ENCODE data around the gene MTMR6. TPM values are rescaled to one million over a fixed set of nuclear protein-coding genes. Genes with fewer than 3 reads are reported as not detected.

The MTMR6 gene
- total RNA-seq, 1 experiment from 2014 or later = 27.4 TPM

DNA sequence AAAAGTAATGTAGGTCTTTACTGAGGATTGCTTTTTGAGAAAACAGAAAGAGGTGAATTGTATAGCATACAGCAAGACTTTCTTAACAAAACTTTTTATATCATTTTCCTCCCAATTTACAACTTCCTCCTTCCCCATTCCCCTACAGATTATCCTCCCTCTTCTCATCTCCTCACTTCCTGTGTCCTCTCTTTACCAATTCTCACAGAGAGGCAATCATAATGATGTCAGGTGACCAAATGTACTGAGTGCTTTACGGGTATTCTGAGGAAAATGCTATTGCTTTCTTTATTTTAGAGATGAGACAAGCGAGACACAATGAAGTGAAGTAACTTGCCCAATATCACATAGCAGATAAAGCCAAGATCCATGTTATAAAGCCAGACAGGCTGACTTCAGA, 1.7 kb upstream of the MTMR6 start:
- H3K9ac ChIP-seq (ENCODE audit: low read length) = no peak overlapping the region
- H3K27ac ChIP-seq (ENCODE audit: low read length) = no peak overlapping the region
- peak; percentile 44 for DNase-seq
- H3K4me2 ChIP-seq (ENCODE audit: low read depth, low read length, poor library complexity, severe bottlenecking) = peak overlapping the region; percentile 5
- no peaks in the 10 kb centered on the region for H3K9me3 ChIP-seq (ENCODE audit: low read length)
- H2AFZ ChIP-seq (ENCODE audit: low read length) = peak overlapping the region; percentile 65
- H3K27me3 ChIP-seq (ENCODE audit: low read length) = no peaks in the 10 kb centered on the region
- H3K79me2 ChIP-seq (ENCODE audit: low read length) = peaks cover 25% of the 10 kb centered on the region
- H3K36me3 ChIP-seq (ENCODE audit: insufficient read depth, low read length) = 0 out of 2 replicates have a peak, but pooled peaks cover 6% of the 10 kb centered on the region
- no peaks in the 10 kb centered on the region for H3K9me2 ChIP-seq (replicated peaks; ENCODE audit: insufficient read depth, low read length)
- H4K20me1 ChIP-seq (ENCODE audit: insufficient read depth, low read depth, low read length) = no peaks in the 10 kb centered on the region
- peaks cover 39% of the 10 kb centered on the region for H3K4me1 ChIP-seq (ENCODE audit: low read length)
- H3K4me3 ChIP-seq (ENCODE audit: low read length) = no peak overlapping the region

GRCh38 chr13:25286308-25286968, 850 bp downstream of the MTMR6 start:
- peak overlapping the region; percentile 89 for H3K9ac ChIP-seq (ENCODE audit: low read length)
- peak overlapping the region; percentile 92 for H3K4me3 ChIP-seq (ENCODE audit: low read length)
- H3K27ac ChIP-seq (ENCODE audit: low read length) = peak overlapping the region; percentile 90
- no peaks in the 10 kb centered on the region for H3K9me2 ChIP-seq (replicated peaks; ENCODE audit: insufficient read depth, low read length)
- H3K4me1 ChIP-seq (ENCODE audit: low read length) = peaks cover 42% of the 10 kb centered on the region
- no peaks in the 10 kb centered on the region for H3K27me3 ChIP-seq (ENCODE audit: low read length)
- DNase-seq = peak; percentile 85
- H2AFZ ChIP-seq (ENCODE audit: low read length) = peak overlapping the region; percentile 46; the same call in 1 of the 2 replicates
- H4K20me1 ChIP-seq (ENCODE audit: insufficient read depth, low read depth, low read length) = no peaks in the 10 kb centered on the region
- peaks cover 50% of the 10 kb centered on the region for H3K79me2 ChIP-seq (ENCODE audit: low read length)
- H3K4me2 ChIP-seq (ENCODE audit: low read depth, low read length, poor library complexity, severe bottlenecking) = peak overlapping the region; percentile 90
- H3K9me3 ChIP-seq (ENCODE audit: low read length) = no peaks in the 10 kb centered on the region
- H3K36me3 ChIP-seq (ENCODE audit: insufficient read depth, low read length) = 0 out of 2 replicates have a peak, but pooled peaks cover 6% of the 10 kb centered on the region

GRCh38 chr13:25281935-25282332, 5.4 kb downstream of the MTMR6 start:
- Histone ChIP-seq H3K4me3 (ENCODE audit: low read length) (no peak overlapping the region), H4K20me1 (ENCODE audit: insufficient read depth, low read depth, low read length) (no peaks in the 10 kb centered on the region), H3K9me3 (ENCODE audit: low read length) (no peaks in the 10 kb centered on the region), H3K27ac (ENCODE audit: low read length) (no peak overlapping the region), H3K36me3 (ENCODE audit: insufficient read depth, low read length) (0 out of 2 replicates have a peak, but pooled peaks cover 6% of the 10 kb centered on the region), H3K9me2 (replicated peaks; ENCODE audit: insufficient read depth, low read length) (no peaks in the 10 kb centered on the region), H3K4me1 (ENCODE audit: low read length) (peaks cover 39% of the 10 kb centered on the region), H2AFZ (ENCODE audit: low read length) (no peak overlapping the region), H3K9ac (ENCODE audit: low read length) (peak overlapping the region; percentile 4; the same call in 1 of the 2 replicates), H3K27me3 (ENCODE audit: low read length) (no peaks in the 10 kb centered on the region), H3K79me2 (ENCODE audit: low read length) (peaks cover 94% of the 10 kb centered on the region), H3K4me2 (ENCODE audit: low read depth, low read length, poor library complexity, severe bottlenecking) (no peak overlapping the region)
- no peak for DNase-seq

GRCh38 chr13:25281193-25281934, 5.9 kb downstream of the MTMR6 start:
- Histone ChIP-seq H3K9me3 (ENCODE audit: low read length) (no peaks in the 10 kb centered on the region), H3K27me3 (ENCODE audit: low read length) (no peaks in the 10 kb centered on the region), H3K79me2 (ENCODE audit: low read length) (peaks cover 98% of the 10 kb centered on the region), H3K4me1 (ENCODE audit: low read length) (peaks cover 43% of the 10 kb centered on the region), H3K4me2 (ENCODE audit: low read depth, low read length, poor library complexity, severe bottlenecking) (no peak overlapping the region), H3K9ac (ENCODE audit: low read length) (no peak overlapping the region; the same call in 1 of the 2 replicates), H3K36me3 (ENCODE audit: insufficient read depth, low read length) (0 out of 2 replicates have a peak, but pooled peaks cover 6% of the 10 kb centered on the region), H3K4me3 (ENCODE audit: low read length) (no peak overlapping the region), H3K27ac (ENCODE audit: low read length) (no peak overlapping the region), H2AFZ (ENCODE audit: low read length) (no peak overlapping the region), H4K20me1 (ENCODE audit: insufficient read depth, low read depth, low read length) (no peaks in the 10 kb centered on the region), H3K9me2 (replicated peaks; ENCODE audit: insufficient read depth, low read length) (no peaks in the 10 kb centered on the region)
- DNase-seq = no peak

GRCh38 chr13:25280396-25280795, 6.9 kb downstream of the MTMR6 start:
- Histone ChIP-seq H2AFZ (ENCODE audit: low read length) (no peak overlapping the region), H4K20me1 (ENCODE audit: insufficient read depth, low read depth, low read length) (no peaks in the 10 kb centered on the region), H3K4me3 (ENCODE audit: low read length) (no peak overlapping the region), H3K9me2 (replicated peaks; ENCODE audit: insufficient read depth, low read length) (no peaks in the 10 kb centered on the region), H3K9ac (ENCODE audit: low read length) (no peak overlapping the region), H3K79me2 (ENCODE audit: low read length) (peaks cover 96% of the 10 kb centered on the region), H3K4me1 (ENCODE audit: low read length) (peaks cover 38% of the 10 kb centered on the region), H3K27me3 (ENCODE audit: low read length) (no peaks in the 10 kb centered on the region), H3K36me3 (ENCODE audit: insufficient read depth, low read length) (0 out of 2 replicates have a peak, but pooled peaks cover 6% of the 10 kb centered on the region), H3K4me2 (ENCODE audit: low read depth, low read length, poor library complexity, severe bottlenecking) (no peak overlapping the region), H3K27ac (ENCODE audit: low read length) (no peak overlapping the region), H3K9me3 (ENCODE audit: low read length) (no peaks in the 10 kb centered on the region)
- no peak for DNase-seq

DNA sequence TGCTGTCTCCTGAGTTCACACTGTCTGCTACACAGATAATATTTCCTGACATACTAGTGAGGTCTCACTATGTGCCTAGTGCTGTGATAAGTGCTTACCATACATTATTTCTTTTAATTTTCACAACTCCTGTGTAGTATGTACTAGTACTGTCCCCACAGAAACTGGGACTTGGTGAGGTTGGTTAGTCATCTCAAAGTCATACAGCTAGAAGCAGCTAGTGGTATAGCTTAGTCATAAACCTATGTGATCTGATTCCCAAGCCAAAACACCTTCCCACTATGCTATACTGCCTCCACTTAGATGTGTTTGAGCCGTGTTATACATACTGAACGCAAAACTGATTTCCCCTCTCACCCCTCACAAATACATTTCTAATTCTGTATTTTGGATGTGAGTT, 10.5 kb downstream of the MTMR6 start:
- no peaks in the 10 kb centered on the region for H3K9me3 ChIP-seq (ENCODE audit: low read length)
- no peak for DNase-seq
- H3K4me2 ChIP-seq (ENCODE audit: low read depth, low read length, poor library complexity, severe bottlenecking) = no peak overlapping the region
- H3K4me1 ChIP-seq (ENCODE audit: low read length) = peaks cover 22% of the 10 kb centered on the region
- H3K4me3 ChIP-seq (ENCODE audit: low read length) = no peak overlapping the region
- H3K27me3 ChIP-seq (ENCODE audit: low read length) = no peaks in the 10 kb centered on the region
- H3K36me3 ChIP-seq (ENCODE audit: insufficient read depth, low read length) = peaks cover 8% of the 10 kb centered on the region; the same call in 1 of the 2 replicates
- H3K27ac ChIP-seq (ENCODE audit: low read length) = no peak overlapping the region
- H3K9me2 ChIP-seq (replicated peaks; ENCODE audit: insufficient read depth, low read length) = no peaks in the 10 kb centered on the region
- H3K9ac ChIP-seq (ENCODE audit: low read length) = no peak overlapping the region
- no peak overlapping the region for H2AFZ ChIP-seq (ENCODE audit: low read length)
- H4K20me1 ChIP-seq (ENCODE audit: insufficient read depth, low read depth, low read length) = no peaks in the 10 kb centered on the region
- H3K79me2 ChIP-seq (ENCODE audit: low read length) = peaks cover 84% of the 10 kb centered on the region

DNA sequence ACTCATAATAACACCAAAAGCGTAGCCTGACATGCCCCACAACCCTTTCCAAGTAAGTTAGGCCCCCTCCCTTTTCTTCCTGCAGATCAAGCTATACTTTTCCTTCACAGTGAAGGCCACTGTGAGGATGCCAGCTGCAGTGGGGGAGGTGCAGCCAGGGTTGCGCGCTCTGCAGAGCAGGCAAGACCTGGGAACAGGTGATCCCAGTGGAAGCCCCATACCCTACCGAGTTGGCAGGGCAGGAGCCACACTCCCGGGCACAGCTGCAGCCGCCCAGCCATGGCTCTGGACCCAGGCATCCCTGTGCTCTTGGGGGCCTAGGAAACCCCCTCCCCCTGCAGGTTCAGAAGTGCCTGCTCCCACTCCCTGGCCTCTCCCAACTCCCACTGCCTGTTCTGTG, 18.7 kb downstream of the MTMR6 start:
- peaks cover 43% of the 10 kb centered on the region for H3K79me2 ChIP-seq (ENCODE audit: low read length)
- H4K20me1 ChIP-seq (ENCODE audit: insufficient read depth, low read depth, low read length) = no peaks in the 10 kb centered on the region
- DNase-seq = no peak
- no peaks in the 10 kb centered on the region for H3K9me3 ChIP-seq (ENCODE audit: low read length)
- H3K27ac ChIP-seq (ENCODE audit: low read length) = no peak overlapping the region
- no peak overlapping the region for H2AFZ ChIP-seq (ENCODE audit: low read length)
- H3K4me2 ChIP-seq (ENCODE audit: low read depth, low read length, poor library complexity, severe bottlenecking) = no peak overlapping the region
- no peaks in the 10 kb centered on the region for H3K4me1 ChIP-seq (ENCODE audit: low read length)
- no peaks in the 10 kb centered on the region for H3K9me2 ChIP-seq (replicated peaks; ENCODE audit: insufficient read depth, low read length)
- H3K9ac ChIP-seq (ENCODE audit: low read length) = no peak overlapping the region
- no peaks in the 10 kb centered on the region for H3K27me3 ChIP-seq (ENCODE audit: low read length)
- H3K36me3 ChIP-seq (ENCODE audit: insufficient read depth, low read length) = peaks cover 29% of the 10 kb centered on the region; the same call in 1 of the 2 replicates
- no peak overlapping the region for H3K4me3 ChIP-seq (ENCODE audit: low read length)

DNA sequence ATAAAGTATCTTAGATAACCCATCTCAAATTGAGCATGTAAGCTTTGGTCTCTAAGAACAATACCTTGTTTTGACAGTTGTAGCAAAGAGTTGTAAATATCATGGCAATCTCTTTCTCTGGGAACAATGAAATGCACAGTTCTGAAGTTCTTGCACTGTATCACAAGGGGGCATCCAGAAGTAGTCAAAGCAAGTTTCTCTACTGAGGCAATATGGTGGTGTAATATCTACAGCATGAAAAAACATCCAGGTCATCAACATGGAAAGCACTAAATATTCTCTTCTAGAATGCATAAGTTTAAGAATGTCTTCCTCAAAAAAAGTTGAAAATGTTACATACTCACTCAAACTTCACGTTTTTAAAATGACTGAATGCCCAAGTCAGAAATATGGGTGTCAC, 19.6 kb downstream of the MTMR6 start:
- DNase-seq = peak; percentile 53
- no peak overlapping the region for H2AFZ ChIP-seq (ENCODE audit: low read length)
- no peak overlapping the region for H3K4me2 ChIP-seq (ENCODE audit: low read depth, low read length, poor library complexity, severe bottlenecking)
- H3K79me2 ChIP-seq (ENCODE audit: low read length) = peaks cover 41% of the 10 kb centered on the region
- H3K4me3 ChIP-seq (ENCODE audit: low read length) = no peak overlapping the region
- H3K9me3 ChIP-seq (ENCODE audit: low read length) = no peaks in the 10 kb centered on the region
- H3K4me1 ChIP-seq (ENCODE audit: low read length) = no peaks in the 10 kb centered on the region
- H3K9me2 ChIP-seq (replicated peaks; ENCODE audit: insufficient read depth, low read length) = no peaks in the 10 kb centered on the region
- H3K9ac ChIP-seq (ENCODE audit: low read length) = no peak overlapping the region
- no peaks in the 10 kb centered on the region for H4K20me1 ChIP-seq (ENCODE audit: insufficient read depth, low read depth, low read length)
- no peak overlapping the region for H3K27ac ChIP-seq (ENCODE audit: low read length)
- peaks cover 24% of the 10 kb centered on the region; the same call in 1 of the 2 replicates for H3K36me3 ChIP-seq (ENCODE audit: insufficient read depth, low read length)
- H3K27me3 ChIP-seq (ENCODE audit: low read length) = no peaks in the 10 kb centered on the region

Measured in Karpas-422 (cell line).